SK-N-SH (cell line): Measurements from ENCODE around the gene RASSF3. TPM values are rescaled to one million over a fixed set of nuclear protein-coding genes. Genes with fewer than 3 reads are reported as not detected.

Source experiments
- CTCF ChIA-PET: fragments of 300-600, 350-600 bp; formaldehyde crosslinking; extraction: SDS; loops from one replicate; lab custom pipeline; 2021; lab: Yijun Ruan, JAX
- POLR2A ChIA-PET: fragments of 350-600 bp; sonication (Branson Sonifier 250); formaldehyde crosslinking; extraction: SDS; loops from one replicate; lab custom pipeline; 2020; ENCODE audit warnings: antibody characterized with exemption, inconsistent platforms; lab: Yijun Ruan, JAX
- DNase-seq: peaks from one replicate; pipeline ENCODE4 v3.0.0; 2012
- H2AFZ ChIP-seq: fragments of 200-600 bp; sonication (generic); 2 replicates; pipeline ENCODE4 v1.8.1; 2016; ENCODE audit warnings: antibody characterized with exemption, mild to moderate bottlenecking, low read depth
- H3F3A ChIP-seq: fragments of 200-600 bp; sonication (generic); replicated peaks from 2 replicates; pipeline ENCODE3; 2016; ENCODE audit warnings: antibody characterized with exemption, mild to moderate bottlenecking; ENCODE audit not compliant: insufficient read depth
- H3K27ac ChIP-seq, 2 experiments: fragments of 200-500 bp in 1 of 2; fragments of 200-600 bp in 1 of 2; sonication (Bioruptor generic) in 1 of 2; sonication (generic), shearing (Covaris generic) in 1 of 2; 2 replicates each; pipeline versions ENCODE4 v1.5.1 to v1.6.1; 2014 to 2016; ENCODE audit warnings: low read depth in 2 of 2, inconsistent platforms in 1 of 2, low read length in 1 of 2, mild to moderate bottlenecking in 1 of 2, mixed read lengths in 1 of 2
- H3K27me3 ChIP-seq: fragments of 200-600 bp; sonication (generic), shearing (Covaris generic); 2 replicates; pipeline ENCODE4 v1.6.1; 2016; ENCODE audit warnings: mixed run types; ENCODE audit not compliant: insufficient read depth
- H3K36me3 ChIP-seq, 2 experiments: fragments of 200-500 bp in 1 of 2; fragments of 200-600 bp in 1 of 2; sonication (Bioruptor generic) in 1 of 2; sonication (generic) in 1 of 2; replicated peaks in 1 of 2; 2 replicates each; pipeline versions ENCODE3 to v1.5.1; 2014 to 2016; ENCODE audit warnings: low read length in 1 of 2, mild to moderate bottlenecking in 1 of 2; ENCODE audit not compliant: insufficient read depth in 2 of 2, control insufficient read depth in 1 of 2
- H3K4me1 ChIP-seq, 2 experiments: fragments of 200-500 bp in 1 of 2; fragments of 200-600 bp in 1 of 2; sonication (Bioruptor generic) in 1 of 2; sonication (generic), shearing (Covaris generic) in 1 of 2; 2 replicates each; pipeline versions ENCODE4 v1.5.1 to v1.6.1; 2014 to 2016; ENCODE audit warnings: low read depth in 1 of 2, low read length in 1 of 2, mixed run types in 1 of 2; ENCODE audit not compliant: insufficient read depth in 2 of 2, control insufficient read depth in 1 of 2
- H3K4me2 ChIP-seq: fragments of 200-600 bp; sonication (generic), shearing (Covaris generic); 2 replicates; pipeline ENCODE4 v1.6.1; 2017; ENCODE audit warnings: mixed run types
- H3K4me3 ChIP-seq, 2 experiments: fragments of 200-500 bp in 1 of 2; fragments of 200-600 bp in 1 of 2; sonication (Bioruptor generic) in 1 of 2; sonication (generic), shearing (Covaris generic) in 1 of 2; 2 replicates each; pipeline versions ENCODE4 v1.5.1 to v1.8.1; 2014 to 2016; ENCODE audit warnings: low read depth in 2 of 2, inconsistent platforms in 1 of 2, low read length in 1 of 2, mild to moderate bottlenecking in 1 of 2, mixed read lengths in 1 of 2, moderate library complexity in 1 of 2
- H3K79me2 ChIP-seq: fragments of 200-600 bp; sonication (generic); 2 replicates; pipeline ENCODE4 v1.8.1; 2017; ENCODE audit warnings: mild to moderate bottlenecking; ENCODE audit not compliant: insufficient read depth
- H3K9ac ChIP-seq: fragments of 200-600 bp; sonication (generic); 2 replicates; pipeline ENCODE4 v1.6.1; 2017; ENCODE audit warnings: mixed run types
- H3K9me2 ChIP-seq: fragments of 200-600 bp; sonication (generic); 2 replicates; pipeline ENCODE4 v1.6.1; 2017; ENCODE audit warnings: mixed run types
- H3K9me3 ChIP-seq: fragments of 200-600 bp; sonication (generic); 2 replicates; pipeline ENCODE4 v1.6.1; 2017; ENCODE audit warnings: mixed run types, mild to moderate bottlenecking, moderate library complexity
- H4K20me1 ChIP-seq: fragments of 200-600 bp; sonication (generic); 2 replicates; pipeline ENCODE4 v1.6.1; 2017; ENCODE audit warnings: mild to moderate bottlenecking, mixed run types; ENCODE audit not compliant: insufficient read depth
- ELF1 ChIP-seq: IDR thresholded peaks from 2 replicates; pipeline ENCODE4 v1.4.0; 2012
- FOXJ3 ChIP-seq: sonication (generic); formaldehyde crosslinking; IDR thresholded peaks from 2 replicates; pipeline ENCODE4 v1.5.1; 2020; ENCODE audit warnings: mild to moderate bottlenecking, missing genetic modification reagents
- FOXM1 ChIP-seq: IDR thresholded peaks from 2 replicates; pipeline ENCODE4 v1.4.0; 2012; ENCODE audit warnings: low read depth, mild to moderate bottlenecking
- GATA2 ChIP-seq: sonication (generic); formaldehyde crosslinking; IDR thresholded peaks from 2 replicates; pipeline ENCODE4 v1.5.0; 2020; ENCODE audit warnings: mild to moderate bottlenecking, missing genetic modification reagents
- NRF1 ChIP-seq: IDR thresholded peaks from 2 replicates; pipeline ENCODE4 v1.6.1; 2012; ENCODE audit warnings: low read depth, mild to moderate bottlenecking, low read length
- RXRA ChIP-seq: IDR thresholded peaks from 2 replicates; pipeline ENCODE4 v1.4.0; 2012; ENCODE audit warnings: low read depth, mild to moderate bottlenecking, borderline replicate concordance
- SIN3A ChIP-seq: IDR thresholded peaks from 2 replicates; pipeline ENCODE4 v1.6.1; 2012; ENCODE audit warnings: low read depth, mild to moderate bottlenecking, low read length, moderate library complexity, borderline replicate concordance
- SMC3 ChIP-seq: IDR thresholded peaks from 2 replicates; pipeline ENCODE4 v1.6.1; 2012; ENCODE audit warnings: low read depth, low read length, improper control_type of control experiment
- TAF1 ChIP-seq: IDR thresholded peaks from 2 replicates; pipeline ENCODE4 v1.6.1; 2012; ENCODE audit warnings: low read depth, mild to moderate bottlenecking, low read length, moderate library complexity, borderline replicate concordance
- TCF12 ChIP-seq: IDR thresholded peaks from 2 replicates; pipeline ENCODE4 v1.4.0; 2012
- WGBS: methylation state at CpG from one replicate; pipeline ENCODE4 v1.1.6; 2017; ENCODE audit warnings: low lambda C conversion rate; 5-methylcytosine and 5-hydroxymethylcytosine counted together
- polyA plus RNA-seq, 3 experiments: library from polyadenylated mRNA; depleted of rRNA; stranded (reverse); fragments of >200 nt; gene quantifications; 2 replicates each; pipeline ENCODE4 v1.2.3, GENCODE V29; 2012
- TF ChIP-seq, protein P1 (sequence below): IDR thresholded peaks from 2 replicates; pipeline ENCODE4 v1.6.1; 2012; ENCODE audit warnings: mild to moderate bottlenecking, low read depth, low read length, moderate library complexity
- TF ChIP-seq, protein P2 (sequence below): IDR thresholded peaks from 2 replicates; pipeline ENCODE4 v1.4.0; 2012; ENCODE audit warnings: low read depth, borderline replicate concordance
- TF ChIP-seq, protein P3 (sequence below): fragments of 150-350 bp; IDR thresholded peaks from 2 replicates; pipeline ENCODE4 v1.6.1; 2017; ENCODE audit warnings: antibody characterized with exemption, low read length, low read depth, borderline replicate concordance
- TF ChIP-seq, protein P4 (sequence below): IDR thresholded peaks from 2 replicates; pipeline ENCODE4 v1.4.0; 2012; ENCODE audit warnings: low read depth, borderline replicate concordance

The RASSF3 gene
- polyA plus RNA-seq, 1 of the 3 experiments (the other 2 are of a cell fraction), result 11.1 TPM

DNA sequence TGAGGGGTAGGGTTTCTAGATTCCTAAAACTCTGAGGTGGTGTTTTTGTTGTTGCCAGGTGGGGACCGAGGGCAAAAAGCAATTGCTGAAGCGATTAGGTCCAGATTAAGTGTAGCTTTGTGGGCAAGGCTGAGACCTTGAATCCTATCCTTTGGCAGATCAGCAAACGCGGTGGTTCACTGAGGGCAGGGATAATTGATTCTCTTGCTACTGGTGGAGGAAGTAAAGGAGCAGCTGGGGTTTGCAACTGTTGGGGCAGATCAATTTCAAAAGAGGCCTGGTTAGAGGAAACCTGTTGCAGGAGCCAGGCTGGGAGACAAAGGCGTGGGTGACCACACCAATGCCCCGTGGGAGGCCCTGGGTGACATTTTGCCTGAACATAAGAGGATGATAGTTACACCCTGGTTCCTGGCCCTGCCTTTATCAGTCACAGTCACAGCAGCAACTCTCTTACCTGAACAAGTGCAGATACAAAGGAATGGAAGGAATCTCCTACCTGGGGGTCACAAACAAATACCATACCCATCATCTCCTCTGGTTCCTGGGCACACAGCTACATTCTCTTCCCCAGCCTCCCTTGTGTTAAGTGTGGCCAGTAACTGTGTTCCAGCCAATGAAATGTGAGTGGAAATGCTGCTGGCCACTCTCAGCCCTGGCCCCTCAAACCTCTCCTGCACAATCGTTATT is 43.3 kb upstream of the RASSF3 start:
- WGBS, result 87% methylated on average over 7 of the region's 7 CpGs
- H3K36me3 ChIP-seq, result no peaks in the 10 kb centered on the region
- ChIA-PET CTCF (interaction anchor here (1.9 to 7.5 kb wide), 2 partner anchors 17 to 130 kb away, joined by 7 to 37 read pairs; no protein-coding TSS in a partner anchor), POLR2A (no interaction called here)
- H3K9ac ChIP-seq, result no peak overlapping the region
- no peaks in the 10 kb centered on the region for H3F3A ChIP-seq
- no peak overlapping the region for H3K4me2 ChIP-seq
- H2AFZ ChIP-seq, result no peak overlapping the region
- no peaks in the 10 kb centered on the region for H3K9me3 ChIP-seq
- peaks cover 0 to 3% of the 10 kb centered on the region in 2 experiments; a peak in 1 of 4 replicates for H3K4me1 ChIP-seq
- H3K9me2 ChIP-seq, result no peaks in the 10 kb centered on the region
- H3K4me3 ChIP-seq, result no peak overlapping the region
- no peaks in the 10 kb centered on the region for H3K27me3 ChIP-seq
- no peak for TF ChIP-seq GATA2
- TF ChIP-seq TCF12, result no peak
- DNase-seq, result no peak
- no peaks in the 10 kb centered on the region for H4K20me1 ChIP-seq
- H3K27ac ChIP-seq, result no peak overlapping the region; a peak in 1 of 4 replicates
- no peaks in the 10 kb centered on the region for H3K79me2 ChIP-seq

DNA sequence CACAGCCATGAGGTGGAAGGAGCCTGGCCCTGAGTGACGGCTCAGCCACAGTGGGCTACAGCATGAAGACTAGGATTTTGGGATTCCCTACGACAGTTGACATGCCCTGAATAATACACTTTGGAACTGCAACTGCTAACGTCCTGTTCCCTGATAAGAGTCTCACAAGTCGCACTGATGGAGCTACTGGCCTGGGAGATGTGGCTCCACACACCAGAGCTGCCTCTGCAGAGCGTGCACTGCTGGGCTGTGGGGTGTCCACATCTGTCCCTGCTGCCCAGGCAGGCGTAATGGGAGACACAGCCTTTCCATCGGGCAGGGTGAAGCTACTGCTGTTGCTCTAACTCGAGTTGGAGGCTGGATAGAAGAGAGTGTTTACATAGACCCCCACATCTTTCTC is 42.7 kb upstream of the RASSF3 start:
- Histone ChIP-seq H3K4me3 (no peak overlapping the region), H4K20me1 (no peaks in the 10 kb centered on the region), H3K9me3 (no peaks in the 10 kb centered on the region), H3K4me1 (peaks cover 0 to 3% of the 10 kb centered on the region in 2 experiments; a peak in 1 of 4 replicates), H3K27me3 (no peaks in the 10 kb centered on the region), H3K9me2 (no peaks in the 10 kb centered on the region), H3K79me2 (no peaks in the 10 kb centered on the region), H2AFZ (no peak overlapping the region), H3K9ac (no peak overlapping the region), H3F3A (no peaks in the 10 kb centered on the region), H3K36me3 (no peaks in the 10 kb centered on the region), H3K27ac (no peak overlapping the region), H3K4me2 (no peak overlapping the region)
- ChIA-PET POLR2A (no interaction called here), CTCF (interaction anchor here (7.5 kb wide), 1 partner anchor 18 kb away, joined by 37 read pairs; no protein-coding TSS in a partner anchor)
- no peak for DNase-seq
- WGBS, result 89% methylated on average over 6 of the region's 8 CpGs
- TF ChIP-seq FOXJ3 (no peak), FOXM1 (no peak), SIN3A (no peak), SMC3 (no peak), RXRA (no peak), ELF1 (no peak), TCF12 (no peak), TAF1 (no peak), NRF1 (no peak)
- TF ChIP-seq, protein P1, sequence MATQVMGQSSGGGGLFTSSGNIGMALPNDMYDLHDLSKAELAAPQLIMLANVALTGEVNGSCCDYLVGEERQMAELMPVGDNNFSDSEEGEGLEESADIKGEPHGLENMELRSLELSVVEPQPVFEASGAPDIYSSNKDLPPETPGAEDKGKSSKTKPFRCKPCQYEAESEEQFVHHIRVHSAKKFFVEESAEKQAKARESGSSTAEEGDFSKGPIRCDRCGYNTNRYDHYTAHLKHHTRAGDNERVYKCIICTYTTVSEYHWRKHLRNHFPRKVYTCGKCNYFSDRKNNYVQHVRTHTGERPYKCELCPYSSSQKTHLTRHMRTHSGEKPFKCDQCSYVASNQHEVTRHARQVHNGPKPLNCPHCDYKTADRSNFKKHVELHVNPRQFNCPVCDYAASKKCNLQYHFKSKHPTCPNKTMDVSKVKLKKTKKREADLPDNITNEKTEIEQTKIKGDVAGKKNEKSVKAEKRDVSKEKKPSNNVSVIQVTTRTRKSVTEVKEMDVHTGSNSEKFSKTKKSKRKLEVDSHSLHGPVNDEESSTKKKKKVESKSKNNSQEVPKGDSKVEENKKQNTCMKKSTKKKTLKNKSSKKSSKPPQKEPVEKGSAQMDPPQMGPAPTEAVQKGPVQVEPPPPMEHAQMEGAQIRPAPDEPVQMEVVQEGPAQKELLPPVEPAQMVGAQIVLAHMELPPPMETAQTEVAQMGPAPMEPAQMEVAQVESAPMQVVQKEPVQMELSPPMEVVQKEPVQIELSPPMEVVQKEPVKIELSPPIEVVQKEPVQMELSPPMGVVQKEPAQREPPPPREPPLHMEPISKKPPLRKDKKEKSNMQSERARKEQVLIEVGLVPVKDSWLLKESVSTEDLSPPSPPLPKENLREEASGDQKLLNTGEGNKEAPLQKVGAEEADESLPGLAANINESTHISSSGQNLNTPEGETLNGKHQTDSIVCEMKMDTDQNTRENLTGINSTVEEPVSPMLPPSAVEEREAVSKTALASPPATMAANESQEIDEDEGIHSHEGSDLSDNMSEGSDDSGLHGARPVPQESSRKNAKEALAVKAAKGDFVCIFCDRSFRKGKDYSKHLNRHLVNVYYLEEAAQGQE, result no peak
- TF ChIP-seq, protein P2, sequence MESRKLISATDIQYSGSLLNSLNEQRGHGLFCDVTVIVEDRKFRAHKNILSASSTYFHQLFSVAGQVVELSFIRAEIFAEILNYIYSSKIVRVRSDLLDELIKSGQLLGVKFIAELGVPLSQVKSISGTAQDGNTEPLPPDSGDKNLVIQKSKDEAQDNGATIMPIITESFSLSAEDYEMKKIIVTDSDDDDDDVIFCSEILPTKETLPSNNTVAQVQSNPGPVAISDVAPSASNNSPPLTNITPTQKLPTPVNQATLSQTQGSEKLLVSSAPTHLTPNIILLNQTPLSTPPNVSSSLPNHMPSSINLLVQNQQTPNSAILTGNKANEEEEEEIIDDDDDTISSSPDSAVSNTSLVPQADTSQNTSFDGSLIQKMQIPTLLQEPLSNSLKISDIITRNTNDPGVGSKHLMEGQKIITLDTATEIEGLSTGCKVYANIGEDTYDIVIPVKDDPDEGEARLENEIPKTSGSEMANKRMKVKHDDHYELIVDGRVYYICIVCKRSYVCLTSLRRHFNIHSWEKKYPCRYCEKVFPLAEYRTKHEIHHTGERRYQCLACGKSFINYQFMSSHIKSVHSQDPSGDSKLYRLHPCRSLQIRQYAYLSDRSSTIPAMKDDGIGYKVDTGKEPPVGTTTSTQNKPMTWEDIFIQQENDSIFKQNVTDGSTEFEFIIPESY, result no peak
- TF ChIP-seq, protein P3, sequence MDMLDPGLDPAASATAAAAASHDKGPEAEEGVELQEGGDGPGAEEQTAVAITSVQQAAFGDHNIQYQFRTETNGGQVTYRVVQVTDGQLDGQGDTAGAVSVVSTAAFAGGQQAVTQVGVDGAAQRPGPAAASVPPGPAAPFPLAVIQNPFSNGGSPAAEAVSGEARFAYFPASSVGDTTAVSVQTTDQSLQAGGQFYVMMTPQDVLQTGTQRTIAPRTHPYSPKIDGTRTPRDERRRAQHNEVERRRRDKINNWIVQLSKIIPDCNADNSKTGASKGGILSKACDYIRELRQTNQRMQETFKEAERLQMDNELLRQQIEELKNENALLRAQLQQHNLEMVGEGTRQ, result no peak
- TF ChIP-seq, protein P4, sequence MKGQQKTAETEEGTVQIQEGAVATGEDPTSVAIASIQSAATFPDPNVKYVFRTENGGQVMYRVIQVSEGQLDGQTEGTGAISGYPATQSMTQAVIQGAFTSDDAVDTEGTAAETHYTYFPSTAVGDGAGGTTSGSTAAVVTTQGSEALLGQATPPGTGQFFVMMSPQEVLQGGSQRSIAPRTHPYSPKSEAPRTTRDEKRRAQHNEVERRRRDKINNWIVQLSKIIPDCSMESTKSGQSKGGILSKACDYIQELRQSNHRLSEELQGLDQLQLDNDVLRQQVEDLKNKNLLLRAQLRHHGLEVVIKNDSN, result no peak
